ENCODE results near the gene CCDC177. TPM values are rescaled to one million over a fixed set of nuclear protein-coding genes. Genes with fewer than 3 reads are reported as not detected.
"Not testable (repeated sequence)": the region's sequence is repeated elsewhere in the genome, so short reads cannot be mapped to it uniquely, and the experiment has no call there.

The CCDC177 gene
- total RNA-seq, 1 donor from 2014 or later, result not detected

GRCh38 chr14:69599431-69599830 is 24.8 kb upstream of the CCDC177 start:
- DNase-seq, result not testable (repeated sequence)

- no peak for DNase-seq
Observed at GRCh38 chr14:69595336-69595735, 20.7 kb upstream of the CCDC177 start.

- DNase-seq, result no peak
Observed at GRCh38 chr14:69594846-69595245, 20.2 kb upstream of the CCDC177 start.

- DNase-seq, result no peak
Observed at GRCh38 chr14:69593018-69593677, 18.5 kb upstream of the CCDC177 start.

- no peak for DNase-seq
Observed at GRCh38 chr14:69591317-69591716, 16.6 kb upstream of the CCDC177 start.

- no peak for DNase-seq
Observed at GRCh38 chr14:69587389-69587788, 12.7 kb upstream of the CCDC177 start.

GRCh38 chr14:69586404-69586803 is 11.7 kb upstream of the CCDC177 start:
- peak; percentile 92 for DNase-seq

- DNase-seq, result no peak
Observed at GRCh38 chr14:69584389-69584788, 9.7 kb upstream of the CCDC177 start.

GRCh38 chr14:69582829-69583228 is 8.2 kb upstream of the CCDC177 start:
- no peak for DNase-seq

- DNase-seq, result no peak
Observed at GRCh38 chr14:69582212-69582611, 7.5 kb upstream of the CCDC177 start.

GRCh38 chr14:69581316-69581935 is 6.8 kb upstream of the CCDC177 start:
- no peak for DNase-seq

GRCh38 chr14:69580009-69580577 is 5.4 kb upstream of the CCDC177 start:
- peak; percentile 69 for DNase-seq

- DNase-seq, result no peak
Observed at GRCh38 chr14:69579476-69579875, 4.8 kb upstream of the CCDC177 start.

- no peak for DNase-seq
Observed at GRCh38 chr14:69574954-69575295, 254 bp upstream of the CCDC177 start.

GRCh38 chr14:69573831-69574262 is 824 bp downstream of the CCDC177 start:
- DNase-seq, result no peak

GRCh38 chr14:69573205-69573830 is 1.4 kb downstream of the CCDC177 start:
- DNase-seq, result no peak

GRCh38 chr14:69572841-69573135 is 1.9 kb downstream of the CCDC177 start:
- DNase-seq, result no peak

GRCh38 chr14:69572030-69572840 is 2.4 kb downstream of the CCDC177 start:
- peak; percentile 39 for DNase-seq

- DNase-seq, result peak; percentile 35
Observed at GRCh38 chr14:69571449-69572029, 3.1 kb downstream of the CCDC177 start.

GRCh38 chr14:69570836-69571330 is 3.8 kb downstream of the CCDC177 start:
- no peak for DNase-seq

- DNase-seq, result no peak
Observed at GRCh38 chr14:69569859-69570258, 4.8 kb downstream of the CCDC177 start.

- no peak for DNase-seq
Observed at GRCh38 chr14:69567563-69567962, 7.1 kb downstream of the CCDC177 start.

GRCh38 chr14:69561893-69562292 is 12.8 kb downstream of the CCDC177 start:
- no peak for DNase-seq

All from dermis blood vessel endothelial cell (primary cell).